Stomach (tissue), 4 donors: ENCODE data around the gene VCY1B.

Experiments used
- CTCF ChIP-seq, 7 experiments: fragments of 450-650 bp in 4 of 7; fragments of 200-600 bp in 3 of 7; sonication (generic) in 3 of 7; IDR thresholded peaks; one replicate each; pipeline ENCODE4 v1.5.1; 2016 to 2019; ENCODE audit warnings: antibody characterized with exemption in 7 of 7, control low read depth in 2 of 7, mild to moderate bottlenecking in 1 of 7
- EP300 ChIP-seq: sonication (generic); formaldehyde crosslinking; IDR thresholded peaks from one replicate; pipeline ENCODE4 v1.6.1; 2017; ENCODE audit warnings: antibody characterized with exemption
- POLR2A ChIP-seq, 4 donors: fragments of 450-650 bp; IDR thresholded peaks; one replicate each; pipeline ENCODE4 v1.6.1; 2016; ENCODE audit warnings: antibody characterized with exemption in 4 of 4, control low read depth in 2 of 4, mild to moderate bottlenecking in 1 of 4, moderate library complexity in 1 of 4
- POLR2AphosphoS5 ChIP-seq, 3 donors: sonication (generic); formaldehyde crosslinking; IDR thresholded peaks; one replicate each; pipeline ENCODE4 v1.6.1; 2016; ENCODE audit warnings: antibody characterized with exemption in 3 of 3

GRCh38 chrY:14085877-14086276 is 29.9 kb downstream of the VCY1B start:
- no peak for TF ChIP-seq CTCF (IDR thresholded peaks at IDR 0.05)
- no peak for TF ChIP-seq EP300
- no peak for TF ChIP-seq POLR2A (IDR thresholded peaks at IDR 0.05)
- no peak for TF ChIP-seq POLR2AphosphoS5 (IDR thresholded peaks at IDR 0.05)
